ENCODE results near the gene TUBB6.

TUBB6 gene

DNA sequence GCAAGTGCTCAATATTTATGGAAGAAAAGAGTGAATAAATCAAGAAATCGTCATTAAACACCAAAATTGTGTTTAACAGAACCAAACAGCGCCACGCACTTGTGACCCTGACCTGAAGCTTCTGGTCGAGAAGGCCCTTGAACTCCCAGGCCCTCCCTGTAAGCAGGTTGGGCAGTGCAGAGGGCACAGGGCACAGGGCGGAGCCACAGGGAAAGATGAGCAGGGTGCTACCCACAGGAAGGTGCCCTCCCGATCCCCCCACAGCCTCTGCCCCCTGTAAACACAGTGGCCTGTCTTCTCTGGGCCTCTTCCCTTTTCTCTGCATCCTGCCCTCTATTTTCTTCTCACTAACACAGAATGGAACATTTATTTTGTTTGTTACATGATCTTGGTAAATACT, 16.9 kb upstream of the TUBB6 start:
- no peak for DNase-seq (ENCODE audit: low read depth)

DNA sequence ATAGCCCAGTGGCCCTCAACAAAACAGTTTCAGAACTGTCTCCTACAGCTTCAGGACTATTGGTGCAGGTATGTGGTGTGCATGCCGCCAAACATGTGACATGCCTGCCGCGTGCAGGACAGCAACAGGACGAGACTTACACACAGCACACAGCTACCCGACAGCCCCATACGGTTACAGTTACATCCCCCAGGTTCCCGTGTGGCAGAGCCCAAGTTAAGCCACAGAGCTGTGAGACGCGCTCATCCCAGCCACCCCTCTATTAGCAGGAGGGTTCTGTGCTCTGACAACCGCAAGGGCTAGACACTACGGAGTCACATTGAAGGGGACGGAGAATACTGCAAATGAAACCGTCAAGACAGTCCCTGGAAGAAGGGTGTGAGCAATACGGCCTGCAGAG, 16.4 kb upstream of the TUBB6 start:
- DNase-seq (ENCODE audit: low read depth): no peak

DNA sequence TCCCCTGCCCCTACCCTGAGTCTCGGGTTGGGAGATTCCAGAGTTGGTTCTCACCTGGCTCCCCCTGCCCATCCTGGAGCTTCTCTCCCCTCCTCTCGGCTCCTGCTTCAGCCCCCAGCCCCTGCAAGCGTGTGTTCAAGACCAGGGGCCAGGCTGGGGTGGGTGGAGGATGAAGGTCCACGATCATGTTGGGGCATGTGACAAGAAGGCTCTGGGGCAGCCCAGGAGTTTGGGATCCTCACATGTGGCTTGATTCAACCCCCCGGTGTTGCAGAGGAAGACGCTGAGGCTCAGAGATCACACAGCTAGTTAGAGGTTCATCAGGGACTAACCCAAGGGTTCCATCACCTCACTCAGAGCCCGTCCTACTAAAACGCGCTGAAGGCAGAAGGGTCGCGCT, 14.2 kb upstream of the TUBB6 start:
- DNase-seq (ENCODE audit: low read depth): no peak

DNA sequence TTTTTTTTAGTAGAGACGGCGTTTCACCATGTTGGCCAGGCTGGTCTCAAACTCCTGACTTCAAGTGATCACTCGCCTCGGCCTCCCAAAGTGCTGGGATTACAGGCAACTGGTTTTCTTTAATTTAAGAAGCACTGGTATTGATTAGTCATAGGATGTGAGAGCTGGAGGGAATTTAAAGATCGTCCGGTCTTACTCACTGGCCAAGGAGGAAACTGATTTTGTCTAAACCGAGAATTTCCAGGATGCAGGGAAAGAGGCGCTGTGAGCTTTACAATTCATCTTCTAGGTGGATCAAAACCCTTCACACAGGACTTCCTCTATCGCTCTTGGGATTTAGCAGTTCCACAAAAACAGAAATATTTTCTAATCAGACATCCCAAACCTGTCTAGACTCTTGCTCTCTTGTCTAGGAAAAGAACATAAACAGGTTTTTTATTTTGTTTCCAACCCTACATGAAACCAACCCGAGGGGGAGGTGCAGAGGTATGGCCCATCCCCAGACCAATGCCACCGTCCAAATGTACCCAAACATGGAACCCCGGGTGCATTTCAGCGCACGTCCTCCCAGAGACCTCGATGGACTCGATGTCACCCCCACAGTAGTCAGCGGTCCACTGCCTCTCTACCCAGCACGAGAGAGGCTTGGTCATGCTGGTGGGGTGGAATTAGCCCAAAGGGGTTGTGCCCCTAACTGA, 12.5 kb upstream of the TUBB6 start:
- no peak for DNase-seq (ENCODE audit: low read depth)

DNA sequence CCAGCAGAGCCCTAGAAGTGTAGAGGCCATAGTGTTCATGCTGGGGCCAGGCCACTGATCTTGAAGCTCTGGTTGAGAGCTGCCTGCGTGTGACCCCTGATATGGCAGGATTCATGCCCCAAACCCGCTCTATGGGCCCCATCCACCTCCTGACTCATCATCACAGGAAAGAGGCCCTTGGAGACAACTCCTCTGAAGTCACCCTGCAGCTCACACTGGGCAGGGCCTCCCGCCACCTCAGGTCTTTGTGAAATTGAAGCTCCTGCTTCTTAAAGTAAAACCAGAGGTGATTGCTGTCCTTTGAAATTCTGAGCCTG, 12.0 kb upstream of the TUBB6 start:
- no peak for DNase-seq (ENCODE audit: low read depth)

DNA sequence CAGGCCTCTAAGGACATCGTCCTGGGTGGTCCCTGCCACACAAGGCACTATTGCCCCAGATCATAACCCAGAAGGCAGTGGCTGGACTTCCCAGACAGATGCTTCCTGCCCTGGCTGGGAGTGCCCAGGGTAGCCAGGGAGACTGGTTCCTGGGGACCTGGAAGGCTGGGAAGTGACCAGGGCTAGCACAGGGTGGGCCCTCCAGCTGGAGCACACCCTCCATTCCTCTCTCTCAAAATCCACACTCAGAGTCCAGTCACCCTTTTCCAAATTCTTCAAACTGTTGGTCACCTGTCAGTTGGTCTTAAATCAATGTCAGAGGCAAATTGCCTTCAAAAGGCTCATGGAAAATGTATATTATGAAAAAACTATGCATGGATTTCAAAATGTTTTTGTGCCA, 11.6 kb upstream of the TUBB6 start:
- no peak for DNase-seq (ENCODE audit: low read depth)

DNA sequence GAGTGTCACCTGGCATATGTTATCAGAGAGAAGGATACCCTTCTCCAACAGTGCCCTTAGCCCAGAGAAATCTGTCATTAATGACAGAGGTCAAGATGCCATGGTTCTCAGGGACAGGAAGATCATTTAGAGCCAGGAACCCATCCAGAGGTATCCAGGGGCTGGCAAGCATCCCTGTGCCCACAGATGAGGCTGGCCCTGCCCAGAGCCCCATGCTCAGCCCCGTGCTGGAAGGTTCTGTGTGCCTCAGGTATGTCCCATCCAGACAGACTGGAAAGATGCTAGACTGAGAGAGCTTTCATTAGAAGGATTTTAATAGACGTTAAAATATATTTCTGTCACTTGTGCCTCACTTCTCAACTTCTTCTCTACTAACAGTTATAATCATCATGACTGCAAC, 8.2 kb upstream of the TUBB6 start:
- DNase-seq (ENCODE audit: low read depth): no peak

DNA sequence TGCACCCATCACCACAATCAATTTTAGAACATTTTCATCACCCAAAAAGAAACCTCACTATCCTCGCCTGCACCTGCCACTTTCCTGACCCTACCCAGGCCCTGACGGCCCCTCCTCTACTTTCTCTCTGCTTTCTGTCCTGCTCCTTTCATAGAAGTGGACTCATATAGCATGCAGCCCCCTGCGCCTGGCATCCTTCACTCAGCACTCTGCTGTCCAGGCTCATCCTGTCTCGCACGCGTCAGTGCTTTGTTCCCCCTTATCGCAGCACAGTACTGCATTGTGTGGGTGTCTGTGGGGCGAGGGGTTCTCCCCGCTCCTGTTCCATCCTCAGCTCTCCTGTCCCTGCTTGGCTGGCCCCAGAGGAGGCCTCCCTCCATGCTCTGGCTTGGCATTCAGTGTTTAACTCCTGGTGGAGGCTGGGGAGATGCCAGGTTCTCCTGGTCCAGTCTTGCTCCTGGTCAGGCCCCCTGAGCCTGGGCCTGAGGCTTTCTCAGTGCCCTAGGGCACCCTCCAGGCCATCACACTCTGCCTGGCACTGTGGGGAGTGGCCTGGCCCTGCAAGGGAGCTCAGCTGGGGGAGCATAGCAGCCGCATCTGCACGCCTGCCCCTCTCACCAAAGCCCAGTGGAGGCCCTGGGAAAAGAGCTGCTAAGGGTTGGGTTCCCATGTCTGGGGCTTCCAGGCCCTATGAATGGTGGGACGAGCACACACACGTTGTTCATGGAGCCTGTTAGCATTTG, 6.6 kb upstream of the TUBB6 start:
- no peak for DNase-seq (ENCODE audit: low read depth)

DNA sequence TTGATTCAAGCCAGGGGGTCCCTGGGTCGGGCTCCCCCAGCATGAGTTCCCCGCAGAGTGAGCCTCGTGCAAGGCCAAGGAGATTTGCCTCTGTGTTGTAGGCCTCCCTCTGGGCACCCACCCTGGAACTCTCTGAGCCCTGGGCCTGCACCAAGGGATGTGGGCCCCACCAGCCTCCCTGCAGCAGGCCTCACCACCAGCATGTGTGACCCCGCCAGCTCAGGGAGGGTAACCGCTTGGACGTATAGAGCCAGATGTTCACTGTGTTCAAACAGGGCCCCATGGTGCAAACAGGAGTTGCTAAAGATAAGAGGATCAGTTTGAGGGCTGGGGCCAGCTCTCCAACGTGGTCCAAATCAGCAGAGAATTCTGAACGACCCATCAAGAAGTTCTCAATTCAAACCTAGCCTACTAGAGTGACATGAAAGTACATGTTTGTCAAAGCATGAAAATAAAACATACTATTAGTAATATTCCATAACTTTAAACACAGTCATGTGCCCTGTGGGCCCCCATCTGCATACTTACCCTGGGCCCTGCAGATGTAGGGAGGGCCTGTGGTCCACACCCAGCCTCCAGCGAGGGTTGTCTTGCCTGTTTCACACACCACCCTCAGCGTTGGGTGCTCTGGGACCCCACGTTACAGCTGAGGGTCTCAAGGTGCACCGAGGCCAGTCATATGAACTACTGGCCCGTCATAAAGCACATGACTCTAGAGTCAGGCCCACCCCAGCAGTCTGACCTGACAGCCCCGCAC, 5.5 kb upstream of the TUBB6 start:
- DNase-seq (ENCODE audit: low read depth): no peak

DNA sequence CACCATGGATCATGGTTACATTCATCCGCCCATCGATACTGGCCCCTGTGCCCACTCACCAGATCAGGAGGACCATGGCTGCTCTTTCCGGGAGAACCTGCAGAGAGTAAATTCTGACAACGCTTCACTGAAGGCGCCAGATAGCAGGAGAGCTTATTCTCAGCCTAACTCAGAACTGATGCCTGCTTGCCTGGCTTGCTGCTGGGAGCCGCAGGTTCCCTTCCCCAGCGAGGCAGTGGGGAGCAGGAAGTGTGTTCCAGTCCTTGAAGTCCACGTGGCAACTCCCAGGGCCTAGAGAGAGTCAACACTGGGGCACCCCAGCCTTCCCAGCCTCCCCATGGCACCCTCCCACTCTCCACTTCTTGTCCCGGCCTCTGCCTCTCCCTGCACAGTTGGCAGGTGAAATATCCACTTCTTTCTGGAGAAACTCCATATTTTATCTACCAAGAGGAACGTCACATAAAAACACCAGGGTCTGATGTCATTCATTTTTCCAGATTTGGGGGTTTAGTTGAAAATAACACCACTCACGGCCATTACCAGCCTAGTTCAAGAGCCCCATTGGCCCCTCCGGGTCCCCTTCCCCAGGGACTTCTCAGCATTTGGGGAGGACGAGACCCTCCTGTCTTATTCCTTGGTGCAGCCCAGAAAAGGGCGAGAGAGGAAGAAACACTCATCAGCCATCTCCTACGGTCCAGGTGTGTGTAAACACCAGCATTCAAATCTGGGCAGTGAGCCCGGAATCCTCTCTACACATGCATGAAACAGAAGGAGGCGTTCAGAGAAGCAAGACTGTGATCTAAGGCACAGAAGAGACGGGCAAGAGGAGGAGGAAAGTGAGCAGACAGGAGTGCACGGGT, 3.5 kb upstream of the TUBB6 start:
- no peak for DNase-seq (ENCODE audit: low read depth)

DNA sequence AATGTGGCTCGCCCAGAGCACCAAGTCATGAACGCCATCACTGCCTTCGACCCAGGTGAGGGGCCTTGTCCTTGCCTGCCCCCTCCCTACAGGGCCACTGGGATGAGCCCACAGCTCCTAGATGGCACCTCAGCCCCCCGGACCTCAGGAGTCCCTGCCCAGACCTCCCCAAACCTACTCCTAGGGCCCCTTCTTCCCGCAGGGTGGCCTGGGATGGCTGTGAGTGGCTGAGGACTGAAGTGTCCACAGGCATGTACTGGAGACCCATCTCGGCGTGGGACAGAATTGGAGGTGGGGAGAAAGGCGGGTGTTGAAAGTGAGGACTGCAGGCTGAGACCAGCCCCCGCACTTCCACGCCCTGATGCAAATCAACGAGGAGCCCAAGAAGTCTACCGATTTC, 2.8 kb upstream of the TUBB6 start:
- no peak for DNase-seq (ENCODE audit: low read depth)

DNA sequence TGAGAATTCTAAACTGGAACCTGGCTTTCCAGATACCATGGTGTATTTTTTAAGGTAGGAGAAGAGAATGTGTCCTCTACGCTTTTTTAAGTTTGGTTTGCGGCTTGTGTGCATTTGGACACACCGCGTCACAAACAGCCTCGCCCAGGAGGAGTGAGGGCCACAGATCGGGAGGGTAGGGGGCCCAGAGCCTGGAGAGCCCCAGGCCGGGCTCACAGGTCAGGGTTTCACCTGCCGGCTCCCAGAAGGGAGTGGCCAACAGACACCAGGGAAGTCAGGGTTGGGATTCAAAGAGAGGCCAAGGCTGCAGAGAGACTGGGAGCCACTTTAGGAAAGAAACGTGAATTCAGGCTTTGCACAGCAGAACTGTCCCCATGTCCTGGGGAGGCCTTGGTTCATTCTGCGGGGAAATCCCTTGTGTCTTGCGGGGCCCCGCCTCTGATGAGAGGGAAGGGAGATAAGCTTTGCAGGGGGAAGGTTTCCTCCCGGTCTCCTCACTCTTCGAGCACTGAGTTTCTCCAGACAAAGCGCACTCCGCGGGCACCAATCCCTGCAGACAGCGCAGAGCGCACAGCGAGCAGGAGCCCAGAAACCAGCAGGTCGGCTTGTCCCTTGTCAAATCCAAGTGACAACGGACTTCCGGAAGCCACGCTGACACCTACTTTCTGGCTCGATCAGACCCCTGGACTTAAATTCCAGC, 2.0 kb upstream of the TUBB6 start:
- DNase-seq (ENCODE audit: low read depth): no peak

DNA sequence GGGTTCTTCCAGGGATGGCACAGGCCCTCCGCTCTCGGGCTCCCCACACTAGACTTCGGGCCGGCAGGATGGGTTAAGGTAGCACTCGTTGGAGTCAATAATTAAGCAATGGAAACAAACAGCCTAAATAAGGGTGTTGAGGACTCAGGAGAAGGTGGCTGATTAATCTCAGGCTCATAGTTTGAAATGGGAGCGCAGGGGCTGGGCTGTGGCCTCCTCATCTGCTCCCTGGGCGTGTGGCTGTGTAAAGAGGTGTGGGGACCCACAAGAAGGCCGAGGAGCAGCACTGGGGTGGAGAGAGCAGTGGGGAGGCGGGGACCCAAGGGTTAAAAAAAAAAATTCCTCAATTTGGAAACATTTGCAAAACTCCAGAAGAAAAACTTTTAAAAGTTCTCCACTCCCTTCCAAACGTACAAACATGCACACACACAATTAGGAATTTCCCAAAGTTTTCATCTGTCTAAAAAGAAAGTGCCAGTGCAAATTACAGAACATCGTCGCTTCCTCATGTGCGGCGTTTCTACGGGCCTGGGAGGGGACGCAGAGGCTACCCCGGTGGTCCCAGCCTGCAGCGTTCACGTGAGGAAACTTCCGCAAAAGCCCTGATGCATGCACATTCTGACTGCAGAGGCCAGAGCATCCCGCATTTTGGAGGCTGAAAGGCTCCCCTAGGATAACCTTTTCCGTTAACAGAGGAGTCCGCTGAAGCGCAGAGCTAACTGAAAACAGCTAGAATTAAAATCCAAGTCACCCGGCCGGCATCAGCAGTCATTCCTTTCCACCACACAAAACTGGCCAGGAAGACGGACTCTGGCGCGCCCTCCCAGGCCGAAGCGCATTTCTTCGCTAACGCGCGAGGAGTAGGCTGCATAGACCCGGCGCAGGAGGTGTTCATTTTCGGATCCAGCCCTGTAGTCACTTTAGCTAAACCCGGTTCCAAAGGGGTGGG, 1.0 kb upstream of the TUBB6 start:
- no peak for DNase-seq (ENCODE audit: low read depth)

DNA sequence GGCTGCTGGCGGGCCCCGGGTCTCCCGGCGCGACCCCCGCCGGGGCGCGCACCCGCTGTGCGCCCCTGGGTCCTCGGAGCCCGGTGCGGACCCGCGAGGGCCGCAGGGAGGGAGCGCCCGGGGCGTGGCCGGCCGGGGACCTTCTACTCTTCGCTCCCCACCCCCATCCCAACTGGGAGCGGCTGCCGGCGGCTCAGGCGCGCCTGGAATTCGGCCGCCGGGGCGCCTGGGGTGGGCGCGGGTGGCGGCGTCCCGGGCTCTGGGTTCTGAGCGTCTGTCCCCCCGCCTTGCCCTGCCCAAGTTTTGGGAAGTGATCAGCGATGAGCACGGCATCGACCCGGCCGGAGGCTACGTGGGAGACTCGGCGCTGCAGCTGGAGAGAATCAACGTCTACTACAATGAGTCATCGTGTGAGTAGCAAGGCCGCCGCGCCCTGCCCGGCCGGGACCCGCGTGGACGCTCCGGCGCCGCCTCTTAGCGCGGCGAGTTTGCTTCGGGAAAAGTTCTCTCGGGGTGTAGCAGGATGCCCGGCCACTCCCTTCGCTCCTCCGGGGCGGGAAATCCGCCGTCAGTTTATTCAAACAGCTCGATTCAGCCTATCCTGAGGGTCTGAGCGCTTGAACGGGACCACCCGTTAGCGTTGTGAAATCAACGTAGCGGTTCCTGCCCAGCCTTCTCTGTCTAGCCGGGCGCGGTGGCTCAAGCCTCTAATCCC, 502 bp downstream of the TUBB6 start:
- no peak for DNase-seq (ENCODE audit: low read depth)

DNA sequence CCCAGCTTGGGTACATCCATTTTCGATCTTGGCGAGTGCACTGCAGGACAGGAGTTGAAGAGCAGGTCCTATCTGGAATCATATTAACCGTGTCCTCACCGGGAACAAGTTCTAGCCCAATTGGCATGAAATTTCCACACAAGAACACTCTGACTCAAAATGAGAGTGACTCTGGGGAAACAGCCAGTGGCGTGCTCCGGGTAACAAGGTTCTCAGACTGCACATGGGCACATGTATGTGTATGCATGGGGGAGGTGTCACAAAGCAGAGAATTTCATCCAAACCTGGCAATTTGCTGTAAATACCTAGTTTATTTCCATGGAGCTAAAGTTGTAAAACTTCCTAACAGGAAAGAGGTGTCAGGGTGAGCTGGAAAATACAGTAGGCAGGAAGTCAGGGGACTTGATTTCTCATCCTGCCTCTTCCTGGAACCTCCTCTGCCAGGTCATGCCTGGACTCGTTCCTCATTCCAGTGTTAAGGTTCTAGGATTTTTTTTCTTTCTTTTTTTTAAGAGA, 1.7 kb downstream of the TUBB6 start:
- no peak for DNase-seq (ENCODE audit: low read depth)

DNA sequence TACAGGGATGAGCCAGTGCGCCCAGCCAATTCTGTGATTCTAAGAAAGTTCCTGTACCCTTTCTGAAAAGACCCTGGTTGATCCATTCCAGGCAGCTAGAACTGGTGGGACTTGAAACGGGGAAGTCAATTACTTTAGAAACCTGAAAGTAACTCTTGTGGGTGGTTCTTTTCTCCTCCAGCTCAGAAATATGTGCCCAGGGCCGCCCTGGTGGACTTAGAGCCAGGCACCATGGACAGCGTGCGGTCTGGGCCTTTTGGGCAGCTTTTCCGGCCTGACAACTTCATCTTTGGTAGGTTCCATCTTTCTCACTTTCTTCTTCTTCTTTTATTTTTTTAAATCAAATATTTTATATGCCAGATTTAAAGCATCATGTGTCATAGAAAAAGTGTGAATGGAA, 2.7 kb downstream of the TUBB6 start:
- no peak for DNase-seq (ENCODE audit: low read depth)

DNA sequence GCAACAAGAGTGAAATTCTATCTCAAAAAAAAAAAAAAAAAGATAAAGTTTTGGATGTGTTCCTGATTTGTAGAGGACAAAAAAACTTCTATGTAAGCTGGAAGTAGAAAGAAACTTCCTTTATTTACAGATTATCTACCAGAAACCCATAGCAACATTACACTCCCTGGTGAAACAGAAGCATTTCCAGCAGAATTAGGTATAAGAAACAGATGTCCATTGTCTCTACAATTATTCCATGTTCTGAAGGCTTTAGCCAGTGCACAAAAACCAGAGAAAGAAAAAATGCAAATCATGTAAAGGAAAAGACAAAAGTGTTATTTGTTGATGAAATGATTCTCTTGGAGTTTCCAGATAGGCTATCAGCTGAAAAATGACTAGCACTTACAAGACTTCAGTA, 4.9 kb downstream of the TUBB6 start:
- DNase-seq (ENCODE audit: low read depth): no peak

DNA sequence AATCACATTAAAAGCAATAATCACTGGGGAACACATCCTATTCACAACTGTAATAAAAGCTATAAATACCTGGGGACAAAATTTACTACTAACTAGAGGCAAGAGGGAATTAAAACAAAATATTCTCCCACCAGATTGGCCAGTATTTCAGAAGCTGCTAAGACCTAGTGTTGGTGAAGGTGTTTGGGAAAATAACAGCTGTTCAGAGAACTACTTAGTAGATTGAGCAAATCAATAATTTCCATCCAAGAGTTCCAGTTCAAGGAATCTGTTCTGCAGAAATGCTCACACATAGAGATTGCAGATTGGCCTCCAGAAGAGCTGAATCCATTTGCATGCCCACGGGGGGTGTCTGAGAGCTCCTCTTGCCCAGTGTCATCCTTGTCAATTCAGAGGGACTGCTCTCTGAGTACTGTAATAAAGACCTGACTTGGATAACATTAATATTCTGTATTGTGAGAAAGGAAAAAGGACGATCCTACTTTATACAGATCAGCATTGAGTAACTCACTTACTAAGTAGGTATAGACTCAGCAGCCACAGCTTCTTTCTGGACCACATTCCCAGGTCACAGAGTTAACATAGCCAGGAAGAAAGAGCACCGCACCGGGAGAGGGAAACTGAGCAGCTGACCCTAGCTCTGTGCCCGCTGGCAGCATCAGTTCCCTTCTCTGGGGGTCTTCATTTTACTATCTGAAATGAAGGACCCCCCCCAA, 5.6 kb downstream of the TUBB6 start:
- no peak for DNase-seq (ENCODE audit: low read depth)
